Activated T-cell treated with anti-CD3 and anti-CD28 coated beads for 4 hours (primary cell): ENCODE results near the gene CLDN17.

Source experiments
- DNase-seq: peaks from one replicate; pipeline ENCODE4 v3.0.0-alpha.2; 2020

Gene CLDN17

GRCh38 chr21:30166705-30167104 lies at the start of gene CLDN17:
Gene CLDN17 (minus strand): TSS chr21:30166805. CDS start chr21:30166617, 188 bp downstream.
- no peak for DNase-seq

- no peak for DNase-seq
Measured at GRCh38 chr21:30216041-30216723, 49.6 kb upstream of the CLDN17 start, which contains the start of gene CLDN8. Gene CLDN8 (minus strand): TSS chr21:30216097. CDS start chr21:30215925, 172 bp downstream.

GRCh38 chr21:30211071-30211470 lies 44.5 kb upstream of the CLDN17 start:
- no peak for DNase-seq

- DNase-seq, result no peak
Measured at GRCh38 chr21:30209601-30210000, 43.0 kb upstream of the CLDN17 start.

- DNase-seq, result no peak
Measured at GRCh38 chr21:30207252-30207579, 40.6 kb upstream of the CLDN17 start.

- DNase-seq, result no peak
Measured at GRCh38 chr21:30206551-30207251, 40.1 kb upstream of the CLDN17 start.

GRCh38 chr21:30200000-30200399 lies 33.4 kb upstream of the CLDN17 start:
- no peak for DNase-seq

GRCh38 chr21:30194701-30195299 lies 28.2 kb upstream of the CLDN17 start:
- DNase-seq, result no peak

GRCh38 chr21:30193201-30193600 lies 26.6 kb upstream of the CLDN17 start:
- no peak for DNase-seq

GRCh38 chr21:30190554-30190953 lies 23.9 kb upstream of the CLDN17 start:
- DNase-seq, result no peak

GRCh38 chr21:30189773-30190172 lies 23.2 kb upstream of the CLDN17 start:
- DNase-seq, result no peak

GRCh38 chr21:30186242-30186641 lies 19.6 kb upstream of the CLDN17 start:
- no peak for DNase-seq

- DNase-seq, result no peak
Measured at GRCh38 chr21:30168086-30168485, 1.5 kb upstream of the CLDN17 start.

- no peak for DNase-seq
Measured at GRCh38 chr21:30166171-30166570, 434 bp downstream of the CLDN17 start.

GRCh38 chr21:30164796-30165195 lies 1.8 kb downstream of the CLDN17 start:
- no peak for DNase-seq

- no peak for DNase-seq
Measured at GRCh38 chr21:30153697-30154340, 12.8 kb downstream of the CLDN17 start.

- no peak for DNase-seq
Measured at GRCh38 chr21:30152792-30153191, 13.8 kb downstream of the CLDN17 start.

- no peak for DNase-seq
Measured at GRCh38 chr21:30148906-30149305, 17.7 kb downstream of the CLDN17 start.

GRCh38 chr21:30146558-30147282 lies 19.9 kb downstream of the CLDN17 start:
- no peak for DNase-seq

- DNase-seq, result no peak
Measured at GRCh38 chr21:30138483-30138882, 28.1 kb downstream of the CLDN17 start.

- no peak for DNase-seq
Measured at GRCh38 chr21:30129246-30129645, 37.4 kb downstream of the CLDN17 start.

- DNase-seq, result no peak
Measured at GRCh38 chr21:30126576-30126975, 40.0 kb downstream of the CLDN17 start.

- no peak for DNase-seq
Measured at GRCh38 chr21:30117631-30118030, 49.0 kb downstream of the CLDN17 start.
